ENCODE measurements around the gene ZFYVE9.
A peak's percentile ranks its signal among the peaks of the same experiment; 100 is the strongest.
"Not testable (repeated sequence)": the region's sequence is repeated elsewhere in the genome, so short reads cannot be mapped to it uniquely, and the experiment has no call there.

The ZFYVE9 gene

GRCh38 chr1:52364235-52364839 lies 222.4 kb downstream of the ZFYVE9 start:
- no peak for DNase-seq (ENCODE audit: low read depth)
- no peak overlapping the region for H3K4me3 ChIP-seq (ENCODE audit: low read depth, low read length)

DNA sequence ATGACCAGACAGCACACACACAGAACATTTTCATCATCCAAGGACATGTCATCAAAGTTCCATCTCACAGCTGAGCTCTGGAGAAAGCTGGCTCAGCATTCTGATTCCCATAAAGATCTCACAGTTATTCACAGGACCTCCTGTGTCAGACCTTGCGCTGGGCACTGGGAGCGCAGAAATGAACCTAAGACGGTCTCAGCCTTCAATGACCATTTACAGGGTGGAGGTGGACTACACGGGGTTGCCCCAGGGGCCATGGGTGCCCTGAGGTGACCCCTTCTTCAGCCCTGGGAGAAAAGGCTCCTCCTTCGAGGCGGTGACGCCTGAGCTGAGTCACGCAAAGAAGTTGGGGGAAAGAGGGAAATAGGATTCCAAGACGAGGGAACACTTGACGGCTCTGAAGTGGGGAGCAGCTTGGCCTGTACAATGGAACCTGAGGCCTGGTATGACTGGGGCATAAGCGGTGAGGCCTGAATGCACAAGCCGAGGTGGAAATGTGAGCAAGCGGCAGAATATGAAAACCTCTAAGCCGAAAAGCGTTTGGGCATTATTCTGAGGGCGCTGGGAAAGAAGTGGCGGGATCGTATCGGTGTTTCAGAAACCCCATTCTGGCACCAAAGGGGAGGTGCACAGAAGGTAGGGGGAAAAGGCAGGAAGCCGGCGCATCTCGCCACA lies 223.3 kb downstream of the ZFYVE9 start:
- TF ChIP-seq, protein P1, sequence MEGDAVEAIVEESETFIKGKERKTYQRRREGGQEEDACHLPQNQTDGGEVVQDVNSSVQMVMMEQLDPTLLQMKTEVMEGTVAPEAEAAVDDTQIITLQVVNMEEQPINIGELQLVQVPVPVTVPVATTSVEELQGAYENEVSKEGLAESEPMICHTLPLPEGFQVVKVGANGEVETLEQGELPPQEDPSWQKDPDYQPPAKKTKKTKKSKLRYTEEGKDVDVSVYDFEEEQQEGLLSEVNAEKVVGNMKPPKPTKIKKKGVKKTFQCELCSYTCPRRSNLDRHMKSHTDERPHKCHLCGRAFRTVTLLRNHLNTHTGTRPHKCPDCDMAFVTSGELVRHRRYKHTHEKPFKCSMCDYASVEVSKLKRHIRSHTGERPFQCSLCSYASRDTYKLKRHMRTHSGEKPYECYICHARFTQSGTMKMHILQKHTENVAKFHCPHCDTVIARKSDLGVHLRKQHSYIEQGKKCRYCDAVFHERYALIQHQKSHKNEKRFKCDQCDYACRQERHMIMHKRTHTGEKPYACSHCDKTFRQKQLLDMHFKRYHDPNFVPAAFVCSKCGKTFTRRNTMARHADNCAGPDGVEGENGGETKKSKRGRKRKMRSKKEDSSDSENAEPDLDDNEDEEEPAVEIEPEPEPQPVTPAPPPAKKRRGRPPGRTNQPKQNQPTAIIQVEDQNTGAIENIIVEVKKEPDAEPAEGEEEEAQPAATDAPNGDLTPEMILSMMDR (conservative IDR thresholded peaks at IDR 0.05; ENCODE audit: low read depth, low read length), result no peak
- peak overlapping the region; percentile 88 for H3K4me3 ChIP-seq (ENCODE audit: low read depth, low read length)
- DNase-seq (ENCODE audit: low read depth), result peak; percentile 61

More at GRCh38 chr1:52364235-52364839, 222.4 kb downstream of the ZFYVE9 start:
- TF ChIP-seq, protein P1 (conservative IDR thresholded peaks at IDR 0.05; ENCODE audit: low read depth, low read length), result peak; percentile 27

DNA sequence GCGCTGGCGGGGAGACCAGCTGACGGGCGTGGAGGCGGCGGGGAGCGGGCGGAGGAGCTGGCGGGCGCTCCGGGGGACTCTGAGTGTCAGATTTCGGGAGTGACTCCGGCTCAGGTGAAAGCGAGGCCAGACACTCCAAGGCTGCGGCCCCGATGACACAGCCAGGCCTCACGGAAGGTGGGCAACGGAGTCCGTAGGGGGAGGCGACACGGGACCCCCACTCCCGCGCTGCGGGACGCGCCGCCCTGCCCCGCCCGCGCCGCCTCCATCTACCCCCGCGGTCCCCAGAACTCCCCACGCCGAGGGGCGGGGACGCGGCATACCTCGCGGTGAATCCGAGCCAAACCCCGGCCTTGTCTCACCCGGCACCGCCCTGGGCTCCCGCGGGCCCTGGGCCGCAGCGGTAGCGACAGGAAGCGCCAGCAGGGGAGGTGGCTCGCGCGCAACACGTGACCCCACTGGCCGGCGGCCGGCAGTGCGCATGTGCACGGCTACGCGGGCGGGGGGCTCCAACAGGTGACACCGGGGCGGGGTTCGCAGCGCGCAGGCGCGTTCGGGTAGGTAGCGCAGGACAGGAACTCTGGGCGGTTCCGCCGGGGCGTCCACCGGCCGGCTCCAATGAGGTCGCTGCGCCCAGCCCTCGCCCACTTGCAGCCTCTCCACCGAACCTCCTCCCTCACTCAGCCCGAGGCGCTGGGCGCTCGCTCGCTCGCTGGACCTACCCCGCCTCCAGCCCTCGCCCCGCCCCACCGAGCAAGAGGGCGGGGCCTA lies 224.0 kb downstream of the ZFYVE9 start, which contains the start of gene CC2D1B:
TSS of gene CC2D1B (minus strand) at position 460 of the 771 bp plus-strand sequence. CDS start 1,585 bp downstream, outside the sequence.
- DNase-seq (ENCODE audit: low read depth), result peak; percentile 99
- TF ChIP-seq, protein P1 (conservative IDR thresholded peaks at IDR 0.05; ENCODE audit: low read depth, low read length), result no peak

GRCh38 chr1:52366517-52366827 lies 224.6 kb downstream of the ZFYVE9 start:
- DNase-seq (ENCODE audit: low read depth), result no peak
- H3K4me3 ChIP-seq (ENCODE audit: low read depth, low read length), result peak overlapping the region; percentile 88
- TF ChIP-seq, protein P1 (conservative IDR thresholded peaks at IDR 0.05; ENCODE audit: low read depth, low read length), result no peak

More for the DNA sequence above, 224.0 kb downstream of the ZFYVE9 start, which contains the start of gene CC2D1B:
- H3K4me3 ChIP-seq (ENCODE audit: low read depth, low read length), result peak within 1 kb of the TSS; percentile 88

DNA sequence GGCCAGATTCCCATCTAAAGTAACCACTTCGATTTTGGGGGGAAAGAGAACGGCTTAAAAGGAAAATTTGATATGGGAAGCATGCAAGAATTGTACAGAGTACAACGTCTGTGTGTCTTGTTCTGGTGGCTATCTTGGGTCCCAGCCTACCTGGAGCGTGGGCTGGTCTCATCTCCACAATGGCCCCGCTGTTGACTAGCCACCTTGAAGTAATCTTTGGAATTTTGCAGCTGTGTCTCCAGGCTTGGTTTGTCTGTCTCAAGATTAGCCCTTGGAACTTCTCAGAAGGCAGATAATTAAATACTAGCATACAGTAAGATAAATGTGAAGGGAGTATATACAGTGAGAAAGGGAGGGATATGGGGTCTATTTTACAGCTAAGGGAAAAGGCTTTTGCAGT lies 225.4 kb downstream of the ZFYVE9 start:
- TF ChIP-seq, protein P1 (conservative IDR thresholded peaks at IDR 0.05; ENCODE audit: low read depth, low read length), result no peak
- no peak for DNase-seq (ENCODE audit: low read depth)
- no peak overlapping the region for H3K4me3 ChIP-seq (ENCODE audit: low read depth, low read length)

GRCh38 chr1:52368383-52369172 lies 226.7 kb downstream of the ZFYVE9 start:
- peak; percentile 50 for DNase-seq (ENCODE audit: low read depth)
- H3K4me3 ChIP-seq (ENCODE audit: low read depth, low read length), result peak overlapping the region; percentile 55
- TF ChIP-seq, protein P1 (conservative IDR thresholded peaks at IDR 0.05; ENCODE audit: low read depth, low read length), result peak; percentile 41

DNA sequence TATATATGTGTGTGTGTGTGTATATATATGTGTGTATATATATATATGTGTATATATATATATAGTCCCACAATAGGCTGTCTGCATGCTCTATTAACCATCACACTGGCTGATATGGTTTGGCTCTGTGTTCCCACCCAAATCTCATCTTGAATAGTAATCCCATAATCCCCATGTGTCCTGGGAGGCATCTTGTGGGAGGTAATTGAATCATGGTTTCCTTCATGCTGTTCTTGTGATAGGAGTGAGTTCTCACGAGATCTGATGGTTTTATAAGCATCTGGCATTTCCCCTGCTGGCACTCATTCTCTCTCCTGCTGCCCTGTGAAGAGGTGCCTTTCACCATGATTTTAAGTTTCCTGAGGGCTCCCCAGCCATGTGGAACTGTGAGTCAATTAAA lies 228.0 kb downstream of the ZFYVE9 start:
- not testable (repeated sequence) for DNase-seq (ENCODE audit: low read depth); H3K4me3 ChIP-seq (ENCODE audit: low read depth, low read length)
